ENCODE results near the gene TST. TPM values are rescaled to one million over a fixed set of nuclear protein-coding genes. Genes with fewer than 3 reads are reported as not detected.

Gene TST
- polyA plus RNA-seq, 1 of the 3 experiments (the other 2 are of a cell fraction): 49.4 TPM

GRCh38 chr22:37057226-37057625 is 38.0 kb upstream of the TST start:
- 86% methylated on average over 9 of the region's 9 CpGs for WGBS (ENCODE audit: low lambda C conversion rate)
- no peaks in the 10 kb centered on the region for H3K9me2 ChIP-seq
- CTCF ChIA-PET: interaction anchor here (1.6 kb wide), 1 partner anchor 142 kb away, joined by 3 read pairs; no protein-coding TSS in a partner anchor
- no peak overlapping the region for H2AFZ ChIP-seq (ENCODE audit: low read depth)
- H3K4me1 ChIP-seq (ENCODE audit: control insufficient read depth in 1 of 2, insufficient read depth in 2 of 2, low read depth in 1 of 2, low read length in 1 of 2): peaks cover 0 to 9% of the 10 kb centered on the region in 2 experiments; a peak in 1 of 4 replicates
- no peak for DNase-seq
- H3K9ac ChIP-seq: no peak overlapping the region
- no peak overlapping the region for H3K4me3 ChIP-seq (ENCODE audit: low read depth in 2 of 2, low read length in 1 of 2)
- H3K27ac ChIP-seq (ENCODE audit: low read depth in 2 of 2, low read length in 1 of 2): no peak overlapping the region
- no peak overlapping the region for H3K4me2 ChIP-seq
- peaks cover 11% of the 10 kb centered on the region; the same call in 1 of the 2 replicates for H3K79me2 ChIP-seq (ENCODE audit: insufficient read depth)
- H3F3A ChIP-seq (replicated peaks; ENCODE audit: insufficient read depth): no peaks in the 10 kb centered on the region
- H3K36me3 ChIP-seq (replicated peaks in 1 of 2; ENCODE audit: control insufficient read depth in 1 of 2, insufficient read depth in 2 of 2, low read length in 1 of 2): peaks cover 0 to 59% of the 10 kb centered on the region in 2 experiments
- no peaks in the 10 kb centered on the region for H4K20me1 ChIP-seq (ENCODE audit: insufficient read depth)
- TF ChIP-seq, protein P1, sequence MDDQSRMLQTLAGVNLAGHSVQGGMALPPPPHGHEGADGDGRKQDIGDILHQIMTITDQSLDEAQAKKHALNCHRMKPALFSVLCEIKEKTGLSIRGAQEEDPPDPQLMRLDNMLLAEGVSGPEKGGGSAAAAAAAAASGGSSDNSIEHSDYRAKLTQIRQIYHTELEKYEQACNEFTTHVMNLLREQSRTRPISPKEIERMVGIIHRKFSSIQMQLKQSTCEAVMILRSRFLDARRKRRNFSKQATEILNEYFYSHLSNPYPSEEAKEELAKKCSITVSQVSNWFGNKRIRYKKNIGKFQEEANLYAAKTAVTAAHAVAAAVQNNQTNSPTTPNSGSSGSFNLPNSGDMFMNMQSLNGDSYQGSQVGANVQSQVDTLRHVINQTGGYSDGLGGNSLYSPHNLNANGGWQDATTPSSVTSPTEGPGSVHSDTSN (IDR thresholded peaks at IDR 0.05): no peak
- TF ChIP-seq MAX (IDR thresholded peaks at IDR 0.05; ENCODE audit: low read depth) (no peak), FOSL2 (IDR thresholded peaks at IDR 0.05; ENCODE audit: borderline replicate concordance, low read depth) (no peak), TCF12 (IDR thresholded peaks at IDR 0.05) (no peak), POLR2AphosphoS5 (IDR thresholded peaks at IDR 0.05; ENCODE audit: low read depth, low read length) (no peak), EZH2phosphoT487 (IDR thresholded peaks at IDR 0.05; ENCODE audit: borderline replicate concordance, low read depth) (no peak), USF2 (IDR thresholded peaks at IDR 0.05; ENCODE audit: borderline replicate concordance, low read depth, low read length) (no peak), RXRA (IDR thresholded peaks at IDR 0.05; ENCODE audit: borderline replicate concordance, low read depth) (no peak), ELF1 (IDR thresholded peaks at IDR 0.05) (no peak), SMC3 (IDR thresholded peaks at IDR 0.05; ENCODE audit: low read depth, low read length) (no peak), GATA2 (CRISPR knock-in tag; IDR thresholded peaks at IDR 0.05) (no peak), MEF2A (IDR thresholded peaks at IDR 0.05; ENCODE audit: borderline replicate concordance, low read depth) (no peak), TEAD4 (IDR thresholded peaks at IDR 0.05; ENCODE audit: borderline replicate concordance, insufficient read depth) (no peak), EP300 (IDR thresholded peaks at IDR 0.05; ENCODE audit: borderline replicate concordance in 1 of 2, low read depth in 1 of 2, low read length in 1 of 2) (no peak), NFIC (IDR thresholded peaks at IDR 0.05; ENCODE audit: borderline replicate concordance) (no peak), YY1 (IDR thresholded peaks at IDR 0.05; ENCODE audit: low read depth) (no peak), RAD21 (IDR thresholded peaks at IDR 0.05; ENCODE audit: low read length) (no peak), JUND (IDR thresholded peaks at IDR 0.05) (no peak), NRF1 (IDR thresholded peaks at IDR 0.05; ENCODE audit: low read depth, low read length) (no peak)
- TF ChIP-seq, protein P2, sequence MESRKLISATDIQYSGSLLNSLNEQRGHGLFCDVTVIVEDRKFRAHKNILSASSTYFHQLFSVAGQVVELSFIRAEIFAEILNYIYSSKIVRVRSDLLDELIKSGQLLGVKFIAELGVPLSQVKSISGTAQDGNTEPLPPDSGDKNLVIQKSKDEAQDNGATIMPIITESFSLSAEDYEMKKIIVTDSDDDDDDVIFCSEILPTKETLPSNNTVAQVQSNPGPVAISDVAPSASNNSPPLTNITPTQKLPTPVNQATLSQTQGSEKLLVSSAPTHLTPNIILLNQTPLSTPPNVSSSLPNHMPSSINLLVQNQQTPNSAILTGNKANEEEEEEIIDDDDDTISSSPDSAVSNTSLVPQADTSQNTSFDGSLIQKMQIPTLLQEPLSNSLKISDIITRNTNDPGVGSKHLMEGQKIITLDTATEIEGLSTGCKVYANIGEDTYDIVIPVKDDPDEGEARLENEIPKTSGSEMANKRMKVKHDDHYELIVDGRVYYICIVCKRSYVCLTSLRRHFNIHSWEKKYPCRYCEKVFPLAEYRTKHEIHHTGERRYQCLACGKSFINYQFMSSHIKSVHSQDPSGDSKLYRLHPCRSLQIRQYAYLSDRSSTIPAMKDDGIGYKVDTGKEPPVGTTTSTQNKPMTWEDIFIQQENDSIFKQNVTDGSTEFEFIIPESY (IDR thresholded peaks at IDR 0.05; ENCODE audit: borderline replicate concordance, low read depth): no peak
- H3K27me3 ChIP-seq (ENCODE audit: insufficient read depth): no peaks in the 10 kb centered on the region
- POLR2A ChIA-PET: no interaction called here
- H3K9me3 ChIP-seq: no peaks in the 10 kb centered on the region

Measured in SK-N-SH (cell line).